DMS153 (cell line): ENCODE measurements around the gene FAM193A.
"Not testable (repeated sequence)": the region's sequence is repeated elsewhere in the genome, so short reads cannot be mapped to it uniquely, and the experiment has no call there.

ENCODE experiments used
- DNase-seq: peaks from one replicate; lab custom pipeline; 2025; lab: John Stamatoyannopoulos, UW

Gene FAM193A, protein sequence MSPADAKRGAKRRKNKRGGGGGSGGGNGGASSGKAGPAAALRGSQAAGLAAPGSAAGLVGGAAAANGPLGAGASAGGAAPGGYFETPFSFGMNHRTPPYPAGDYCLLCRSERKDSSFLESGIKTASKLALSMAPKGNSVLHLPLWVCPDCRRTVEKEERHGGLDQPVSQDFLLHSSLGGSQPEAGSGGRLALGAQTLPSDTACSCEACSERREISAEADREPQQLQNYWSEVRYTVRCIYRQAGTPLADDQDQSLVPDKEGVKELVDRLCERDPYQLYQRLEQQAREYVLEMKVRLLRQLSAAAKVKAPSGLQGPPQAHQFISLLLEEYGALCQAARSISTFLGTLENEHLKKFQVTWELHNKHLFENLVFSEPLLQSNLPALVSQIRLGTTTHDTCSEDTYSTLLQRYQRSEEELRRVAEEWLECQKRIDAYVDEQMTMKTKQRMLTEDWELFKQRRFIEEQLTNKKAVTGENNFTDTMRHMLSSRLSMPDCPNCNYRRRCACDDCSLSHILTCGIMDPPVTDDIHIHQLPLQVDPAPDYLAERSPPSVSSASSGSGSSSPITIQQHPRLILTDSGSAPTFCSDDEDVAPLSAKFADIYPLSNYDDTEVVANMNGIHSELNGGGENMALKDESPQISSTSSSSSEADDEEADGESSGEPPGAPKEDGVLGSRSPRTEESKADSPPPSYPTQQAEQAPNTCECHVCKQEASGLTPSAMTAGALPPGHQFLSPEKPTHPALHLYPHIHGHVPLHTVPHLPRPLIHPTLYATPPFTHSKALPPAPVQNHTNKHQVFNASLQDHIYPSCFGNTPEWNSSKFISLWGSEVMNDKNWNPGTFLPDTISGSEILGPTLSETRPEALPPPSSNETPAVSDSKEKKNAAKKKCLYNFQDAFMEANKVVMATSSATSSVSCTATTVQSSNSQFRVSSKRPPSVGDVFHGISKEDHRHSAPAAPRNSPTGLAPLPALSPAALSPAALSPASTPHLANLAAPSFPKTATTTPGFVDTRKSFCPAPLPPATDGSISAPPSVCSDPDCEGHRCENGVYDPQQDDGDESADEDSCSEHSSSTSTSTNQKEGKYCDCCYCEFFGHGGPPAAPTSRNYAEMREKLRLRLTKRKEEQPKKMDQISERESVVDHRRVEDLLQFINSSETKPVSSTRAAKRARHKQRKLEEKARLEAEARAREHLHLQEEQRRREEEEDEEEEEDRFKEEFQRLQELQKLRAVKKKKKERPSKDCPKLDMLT (N-terminal part only)

DNA sequence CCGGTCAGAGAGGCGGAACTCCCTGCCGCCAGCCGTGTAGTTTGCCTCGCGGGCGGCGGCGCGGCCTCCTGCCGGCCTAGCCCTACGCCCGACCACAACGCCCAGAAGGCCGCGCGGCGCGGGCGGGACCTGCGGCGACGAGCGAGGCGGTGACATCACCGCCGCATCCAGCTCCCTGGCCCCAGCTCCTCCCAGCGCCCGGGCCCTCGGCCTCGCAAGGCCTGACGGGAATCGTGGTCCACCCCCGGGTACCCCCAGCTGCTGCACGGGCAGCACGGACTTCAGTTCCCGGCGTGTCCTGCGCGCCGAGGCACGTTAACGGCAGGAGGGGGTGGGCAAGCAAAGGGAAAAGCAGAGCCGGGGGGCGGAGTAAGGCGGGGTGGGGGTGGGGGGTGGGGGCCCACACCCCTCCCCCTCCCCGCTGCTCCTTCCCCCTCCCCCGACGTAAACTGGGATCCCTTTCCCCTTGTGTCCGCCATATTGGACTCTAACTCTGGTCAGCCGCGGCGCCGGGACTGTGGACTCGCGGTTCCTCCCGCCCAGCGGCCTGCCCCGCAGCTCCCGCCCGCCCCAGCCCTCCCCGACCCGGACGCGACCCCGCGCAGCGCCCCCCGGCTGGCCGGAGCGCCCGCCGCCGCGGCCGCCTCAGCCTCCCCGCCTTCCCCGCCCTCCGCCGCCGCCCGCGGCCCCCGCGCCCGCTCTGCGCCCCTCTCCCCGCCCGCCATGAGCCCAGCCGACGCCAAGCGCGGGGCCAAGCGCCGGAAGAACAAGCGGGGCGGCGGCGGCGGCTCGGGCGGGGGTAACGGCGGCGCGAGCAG is at the start of gene FAM193A:
Gene FAM193A, plus strand, starts transcription at position 455 of the 818 bp plus-strand sequence. Its CDS starts 269 bp downstream, at position 724.
- peak; percentile 92 for DNase-seq

DNA sequence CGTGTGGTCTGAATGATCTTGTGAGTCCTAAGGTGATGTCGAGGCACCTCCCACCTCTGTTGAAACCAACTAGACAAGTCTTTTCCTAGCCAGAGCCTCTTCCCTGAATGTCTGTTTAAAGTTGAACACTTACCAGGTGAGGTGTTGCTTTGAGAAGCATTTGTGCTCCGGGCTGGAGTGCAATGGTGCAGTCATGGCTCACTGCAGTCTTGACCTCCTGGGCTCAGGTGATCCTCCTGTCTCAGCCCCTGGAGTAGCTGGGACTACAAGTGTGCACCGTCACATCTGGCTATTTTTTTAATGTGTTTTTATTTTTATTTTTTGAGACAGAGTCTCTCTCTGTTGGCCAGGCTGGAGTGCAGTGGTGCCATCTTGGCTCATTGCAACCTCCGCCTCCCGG is 49.5 kb upstream of the FAM193A start:
- no peak for DNase-seq

DNA sequence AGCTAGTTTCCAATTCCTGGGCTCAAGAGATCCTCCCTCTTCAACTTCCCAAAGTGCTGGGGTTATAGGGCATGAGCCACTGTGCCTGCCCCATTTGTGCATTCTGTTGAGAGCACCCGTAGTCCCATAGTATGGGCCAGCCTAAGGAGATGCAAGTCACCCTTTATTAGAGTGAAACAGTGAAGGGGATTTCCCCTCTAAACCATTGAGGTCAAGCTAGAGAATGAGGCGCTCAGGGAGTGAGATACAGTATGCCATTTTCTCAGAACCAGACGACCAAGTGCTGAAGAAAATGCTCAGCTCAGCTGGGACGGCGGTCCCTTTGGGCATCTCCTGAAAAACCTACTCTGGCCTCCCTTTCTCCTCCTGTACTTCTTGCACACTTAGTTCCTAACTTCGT is 48.8 kb upstream of the FAM193A start:
- DNase-seq: no peak

DNA sequence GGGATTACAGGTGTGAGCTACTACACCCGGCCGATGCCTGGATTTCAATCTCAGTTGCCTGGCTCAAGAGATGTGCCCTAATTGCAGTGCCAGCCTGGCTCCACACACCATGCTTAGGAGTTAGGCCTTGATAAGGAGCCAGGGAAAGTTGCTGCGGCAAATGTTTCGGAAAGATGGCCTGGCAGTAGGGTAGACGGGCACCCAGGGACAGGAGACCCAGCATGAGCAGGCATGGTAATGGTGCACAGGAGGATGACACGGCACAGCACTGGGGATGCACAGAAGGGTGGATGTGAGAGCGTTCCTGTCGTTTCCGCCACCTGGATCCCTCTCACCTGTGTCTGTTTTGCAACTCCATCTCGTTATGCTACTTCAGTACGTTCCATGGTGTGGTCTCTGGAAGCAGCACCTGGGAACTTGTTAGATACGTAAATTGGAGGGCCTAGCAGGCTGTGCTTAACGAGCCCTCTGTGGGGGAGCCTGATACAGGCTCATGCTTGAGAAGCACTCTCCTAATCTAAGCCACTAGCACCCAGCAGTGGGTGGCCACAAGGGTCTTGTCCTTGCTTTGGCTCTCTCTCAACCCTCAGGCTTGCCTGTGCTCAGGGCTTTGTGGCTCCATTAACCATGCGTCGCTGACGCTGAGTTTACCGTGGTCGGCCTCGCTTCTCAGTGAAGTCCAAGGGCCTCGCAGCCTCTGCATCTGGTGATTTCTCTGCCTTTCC is 47.2 kb upstream of the FAM193A start:
- DNase-seq: no peak

DNA sequence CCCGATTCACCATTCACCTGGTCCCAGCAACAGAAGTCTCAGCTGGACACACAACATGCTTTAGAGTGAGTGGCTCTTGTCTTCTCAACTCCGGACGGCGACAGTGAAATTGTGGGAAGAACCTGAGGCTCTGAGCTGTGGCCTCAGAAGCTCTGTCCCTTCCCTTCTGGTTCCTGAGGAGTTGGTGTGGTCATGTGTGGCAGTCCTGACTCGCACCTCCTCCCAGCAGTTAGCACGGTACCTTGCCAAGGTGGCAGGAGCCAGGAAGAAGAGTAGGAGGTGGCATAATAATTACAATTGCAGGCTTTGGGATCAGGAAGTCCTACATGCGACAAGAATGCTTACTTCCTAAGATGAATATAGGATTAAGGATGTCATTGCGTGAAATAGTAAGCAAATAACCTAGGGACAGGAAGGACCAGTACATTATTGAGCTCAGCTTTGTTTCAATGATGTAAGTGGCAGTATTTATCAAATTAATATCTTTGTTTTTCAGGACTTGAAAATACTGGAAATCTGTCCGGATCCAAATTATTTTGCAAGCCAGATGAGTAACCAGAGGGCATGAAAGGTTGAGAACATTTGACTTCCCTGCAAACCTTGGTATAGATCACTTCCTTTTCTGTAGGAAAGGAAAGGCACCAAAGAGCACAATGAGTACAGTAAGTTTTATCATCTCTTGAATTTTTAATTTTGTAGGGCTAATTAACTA is 46.5 kb upstream of the FAM193A start:
- no peak for DNase-seq

DNA sequence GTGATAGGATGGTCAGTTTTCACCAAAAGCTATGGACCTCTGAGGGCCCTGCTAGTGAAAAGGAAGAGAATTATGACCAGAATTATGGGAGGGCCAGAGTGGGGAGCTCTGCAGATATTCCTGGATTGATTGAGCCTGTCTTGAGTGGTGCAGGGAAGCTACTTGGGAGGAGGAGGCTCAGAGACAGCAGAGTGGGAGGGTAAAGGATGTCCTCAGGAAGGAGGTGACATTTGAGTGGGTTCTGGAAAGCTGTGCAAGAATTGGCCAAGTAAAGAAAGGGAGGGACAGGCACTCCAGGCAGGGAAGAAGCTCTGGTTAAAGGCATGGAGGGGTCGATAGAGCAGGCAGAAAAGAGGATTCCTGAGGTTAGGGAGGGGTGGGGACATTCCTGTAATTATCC is 43.5 kb upstream of the FAM193A start:
- DNase-seq: no peak

DNA sequence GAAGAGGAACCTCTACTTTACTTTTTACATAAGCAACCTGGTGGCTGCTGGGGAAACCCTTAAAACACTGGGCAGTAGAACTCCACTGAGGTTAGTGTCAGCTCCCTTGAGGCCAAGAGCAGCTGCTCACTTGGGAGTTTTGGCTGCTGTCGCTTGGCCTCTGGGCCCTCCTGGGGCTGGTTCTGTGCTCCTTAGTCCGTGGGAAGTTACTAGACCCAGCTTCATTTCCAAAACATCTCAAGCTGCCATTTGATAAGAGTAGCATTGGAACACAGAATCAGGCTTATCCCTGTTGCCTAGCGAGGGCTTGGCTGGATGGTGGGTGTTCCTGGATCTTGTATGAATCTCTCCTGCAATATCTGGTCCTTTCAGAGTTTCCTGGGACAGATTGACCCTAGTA is 41.5 kb upstream of the FAM193A start:
- no peak for DNase-seq

DNA sequence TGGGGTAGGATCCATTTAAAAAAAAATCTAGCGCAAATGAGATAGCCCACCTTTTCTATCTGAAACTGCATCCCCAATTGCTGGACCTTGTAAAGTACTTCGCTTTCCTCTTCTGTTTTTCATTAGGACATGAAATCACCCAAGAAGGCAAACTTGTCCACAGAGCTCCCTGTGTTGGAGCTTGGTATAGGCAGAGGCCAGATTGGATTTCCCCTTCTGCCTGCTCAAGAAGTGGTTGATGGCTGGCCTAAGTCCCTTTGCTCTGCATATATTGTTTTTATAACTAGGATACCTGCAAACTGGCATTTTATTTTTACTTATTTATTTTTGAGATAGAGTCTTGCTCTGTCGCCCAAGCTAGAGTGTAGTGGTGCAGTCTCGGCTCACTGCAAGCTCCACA is 39.1 kb upstream of the FAM193A start:
- DNase-seq: no peak

DNA sequence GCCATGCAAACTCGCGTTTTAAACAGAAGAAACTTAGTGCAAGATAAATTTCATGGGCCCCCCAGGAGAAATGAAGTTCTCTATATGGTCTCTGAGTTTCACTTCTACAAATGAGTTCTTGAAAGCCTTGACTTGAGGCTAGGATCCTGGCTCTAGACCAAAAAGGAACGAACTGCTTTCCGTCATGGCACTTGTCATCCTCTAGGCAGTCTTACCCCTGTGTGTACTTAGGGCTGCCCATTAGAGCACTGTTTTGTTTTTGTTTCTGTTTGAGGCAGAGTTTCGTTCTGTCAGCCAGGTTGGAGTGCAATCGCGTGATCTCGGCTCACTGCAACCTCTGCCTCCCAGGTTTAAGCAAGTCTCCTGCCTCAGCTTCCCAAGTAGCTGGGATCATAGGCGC is 38.5 kb upstream of the FAM193A start:
- no peak for DNase-seq

DNA sequence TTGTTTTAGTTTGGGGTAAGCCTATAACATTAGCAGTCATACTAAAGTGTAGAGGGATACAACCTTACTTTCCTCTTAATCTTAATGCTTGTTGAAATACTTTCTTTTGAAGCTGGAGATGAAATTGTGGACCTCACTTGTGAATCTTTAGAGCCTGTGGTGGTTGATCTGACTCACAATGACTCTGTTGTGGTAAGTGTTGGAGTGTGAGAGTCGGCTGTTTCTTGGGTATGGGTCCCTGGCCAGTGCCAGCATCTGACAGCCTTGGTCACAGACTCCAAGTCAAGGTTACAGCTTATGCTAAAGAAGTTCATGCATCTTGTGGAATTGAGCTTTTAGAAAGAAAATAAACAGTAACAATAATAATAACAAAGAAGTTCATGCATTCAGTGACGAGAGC is 35.9 kb upstream of the FAM193A start:
- no peak for DNase-seq

DNA sequence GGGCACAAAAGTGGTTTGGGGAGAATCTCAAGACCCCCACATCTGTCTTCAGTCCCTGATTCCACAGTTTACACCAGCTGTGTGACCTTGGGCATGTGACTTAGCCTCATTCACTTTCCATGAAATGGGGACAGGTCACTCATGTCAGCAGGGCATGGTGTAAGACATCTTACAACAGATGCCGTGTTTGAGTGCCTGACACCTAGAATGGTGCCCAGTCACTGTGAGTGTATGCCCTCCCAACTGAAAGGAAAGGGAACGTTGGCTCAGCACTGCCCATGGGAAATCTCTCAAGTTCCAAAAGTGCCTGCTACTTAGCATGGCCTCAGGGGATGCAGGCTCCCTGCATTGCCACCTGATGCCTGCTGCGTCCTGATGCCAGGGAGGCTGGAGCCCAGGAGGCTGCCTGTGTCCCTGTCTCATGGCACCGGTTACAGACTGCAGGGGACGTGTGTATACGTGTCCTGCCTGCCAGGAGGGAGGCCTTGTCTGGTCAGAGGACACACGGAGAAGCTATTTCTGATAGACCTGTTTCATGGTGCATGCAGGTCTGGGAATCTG is 35.3 kb upstream of the FAM193A start:
- no peak for DNase-seq

DNA sequence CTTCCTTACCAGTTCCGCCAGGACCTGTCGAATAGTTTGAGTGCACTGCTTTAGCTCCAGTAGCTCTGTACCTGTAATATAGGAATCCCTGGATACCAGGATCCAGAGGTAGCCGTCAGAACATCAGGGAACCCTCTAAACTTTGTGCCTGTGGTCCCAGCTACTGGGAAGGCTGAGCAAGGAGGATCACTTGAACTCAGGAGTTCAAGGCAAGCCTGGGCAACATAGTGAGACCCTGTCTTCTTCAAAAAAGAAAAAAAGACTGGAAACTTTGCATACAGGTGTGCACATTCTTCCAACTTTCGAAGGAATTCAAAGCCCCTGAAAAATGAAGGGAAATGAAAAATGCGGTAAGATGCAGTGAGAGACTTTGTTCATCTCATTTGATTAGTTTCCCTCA is 32.6 kb upstream of the FAM193A start:
- DNase-seq: no peak

DNA sequence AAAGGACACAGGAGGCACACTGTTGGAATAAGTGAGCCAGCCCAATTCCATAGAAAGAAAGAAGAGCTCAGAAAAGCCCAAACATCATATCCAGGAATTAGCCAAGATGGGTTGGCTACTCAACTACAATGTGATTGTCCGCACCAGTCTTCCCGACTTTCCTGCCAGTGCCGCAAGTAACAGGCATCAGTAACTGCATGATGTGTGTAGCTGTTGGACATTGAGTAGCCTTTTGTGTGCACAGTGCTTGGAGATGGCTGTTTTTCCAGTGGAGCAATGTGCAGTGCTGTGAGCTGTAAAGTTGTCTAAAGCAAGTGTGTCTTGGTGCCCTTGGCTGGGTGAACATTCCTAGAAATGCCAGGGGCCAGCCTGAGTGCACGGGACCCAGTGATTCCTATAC is 29.2 kb upstream of the FAM193A start:
- DNase-seq: no peak

DNA sequence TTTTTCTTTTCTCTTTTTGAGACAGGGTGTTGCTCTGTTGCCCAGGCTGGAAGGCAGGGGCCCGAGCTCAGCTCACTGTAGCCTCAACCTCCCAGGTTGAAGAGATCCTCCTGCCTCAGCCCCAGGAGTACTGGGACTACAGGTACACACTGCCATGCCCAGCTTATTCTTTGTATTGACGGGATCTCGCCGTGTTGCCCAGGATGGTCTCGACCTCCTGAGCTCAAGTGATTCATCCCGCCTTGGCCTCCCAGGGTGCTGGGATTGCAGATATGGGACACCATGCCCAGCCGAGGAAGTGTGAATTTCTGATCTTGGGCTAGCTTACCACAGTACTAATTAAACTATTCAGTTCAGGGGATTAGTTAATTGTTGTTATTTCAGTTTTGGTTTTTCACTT is 28.6 kb upstream of the FAM193A start:
- DNase-seq: no peak

DNA sequence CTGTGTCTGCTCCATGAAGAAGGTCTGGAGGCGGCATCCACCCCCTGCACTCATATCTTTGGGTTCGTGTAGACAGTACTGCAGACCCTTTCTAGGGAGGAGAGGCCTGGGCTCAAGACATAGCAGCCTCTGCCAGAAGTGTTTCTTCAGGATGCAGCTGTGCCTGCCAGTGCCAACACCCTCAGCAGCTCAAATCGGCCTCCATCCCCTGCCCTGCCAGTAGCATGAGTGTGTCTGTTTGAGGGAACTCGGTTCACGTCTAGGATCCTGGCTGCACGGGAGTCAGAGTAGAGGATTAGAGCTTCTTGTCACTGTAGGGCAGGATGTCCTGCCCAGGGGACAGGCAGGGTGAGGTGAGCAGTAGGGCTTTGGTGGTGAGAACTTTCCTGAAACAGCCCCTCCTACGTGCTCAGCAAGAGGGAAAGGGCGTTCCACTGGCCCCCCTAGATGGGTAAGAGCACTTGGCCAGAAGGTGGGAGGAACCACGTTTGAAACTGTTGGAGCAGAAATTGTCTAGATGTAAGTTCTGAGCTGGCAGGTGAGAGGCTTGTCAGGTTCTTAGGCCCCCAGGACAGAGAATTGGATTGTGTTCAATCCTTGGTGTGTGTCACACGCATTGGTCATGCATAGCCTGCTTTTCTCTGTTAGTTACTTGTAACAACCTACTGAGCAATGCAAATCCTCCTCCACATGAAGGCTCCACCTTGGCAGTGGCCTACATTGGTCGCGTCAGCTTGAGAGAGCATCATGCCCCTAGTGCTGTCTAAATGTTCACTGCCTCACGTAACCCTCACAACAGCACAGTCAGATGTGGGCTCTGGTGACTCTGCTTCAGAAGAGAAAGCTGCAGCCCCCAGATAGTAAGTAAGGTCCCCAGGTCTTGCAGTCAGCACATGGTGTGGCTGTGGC is 25.8 kb upstream of the FAM193A start:
- DNase-seq: no peak

DNA sequence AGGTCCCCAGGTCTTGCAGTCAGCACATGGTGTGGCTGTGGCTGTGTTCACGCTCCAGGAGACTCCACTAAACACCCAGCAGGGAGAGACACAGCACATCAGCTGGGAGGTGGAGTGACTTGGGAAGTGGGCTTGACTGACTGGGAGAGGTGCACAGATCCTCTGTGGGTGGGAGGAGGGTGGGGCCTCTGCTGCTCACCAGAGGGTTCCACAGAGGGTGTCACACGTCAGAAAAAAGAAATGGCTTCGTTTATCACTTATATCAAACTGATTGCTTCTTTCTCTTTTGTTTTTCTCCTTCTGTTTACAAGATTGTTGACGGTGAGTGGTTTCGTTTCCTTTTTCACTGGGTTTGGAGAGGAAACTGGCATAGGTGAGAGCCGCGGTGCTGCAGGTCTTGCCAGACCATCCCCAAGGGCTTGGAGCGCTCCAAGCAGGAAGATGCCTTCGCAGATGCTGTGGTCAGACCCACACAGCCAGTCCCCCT is 24.8 kb upstream of the FAM193A start:
- no peak for DNase-seq

DNA sequence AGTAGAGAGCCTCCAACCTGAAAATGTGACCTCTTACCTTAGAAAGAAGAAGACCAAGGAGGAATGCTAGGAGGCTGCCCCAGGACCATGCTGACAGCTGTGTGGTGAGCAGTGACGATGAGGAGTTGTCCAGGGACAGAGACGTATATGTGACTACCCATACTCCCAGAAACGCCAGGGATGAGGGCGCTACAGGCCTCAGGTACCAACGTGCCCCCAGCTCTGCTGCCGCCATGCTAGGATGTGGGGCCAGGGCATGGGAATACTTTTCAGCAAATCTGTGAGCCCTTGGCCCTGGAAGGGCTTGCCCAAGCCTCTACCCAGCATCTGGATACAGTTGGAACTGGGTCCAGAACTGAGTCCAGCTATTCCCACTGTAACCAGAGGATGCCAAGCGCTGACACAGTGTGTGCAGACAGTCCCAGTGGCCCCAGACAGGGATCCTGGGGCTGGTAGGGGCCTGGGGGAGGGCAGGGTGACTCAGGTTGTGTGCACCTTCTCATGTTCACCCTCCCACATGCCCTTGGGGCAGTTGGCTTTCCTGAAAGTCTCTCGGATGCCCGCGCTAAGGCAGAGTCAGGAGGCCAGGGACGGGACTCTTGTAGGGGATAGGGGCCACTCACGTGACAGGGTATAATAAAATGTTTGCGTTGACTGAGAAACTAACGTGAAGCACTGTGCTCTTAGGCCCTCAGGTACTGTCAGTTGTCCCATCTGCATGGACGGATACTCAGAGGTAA is 23.9 kb upstream of the FAM193A start:
- DNase-seq: no peak

DNA sequence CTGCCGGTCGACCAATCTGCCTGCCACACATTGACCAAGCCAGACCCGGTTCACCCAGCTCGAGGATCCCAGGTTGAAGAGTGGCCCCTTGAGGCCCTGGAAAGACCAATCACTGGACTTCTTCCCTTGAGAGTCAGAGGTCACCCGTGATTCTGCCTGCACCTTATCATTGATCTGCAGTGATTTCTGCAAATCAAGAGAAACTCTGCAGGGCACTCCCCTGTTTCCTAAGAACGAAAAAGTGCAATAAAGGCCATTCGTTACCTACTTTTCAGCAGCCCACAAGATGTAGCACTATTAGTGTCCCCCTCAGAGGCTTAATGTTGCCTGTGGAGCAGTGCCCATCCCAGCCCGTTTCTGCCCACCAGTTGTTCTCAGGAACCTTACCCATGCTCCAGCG is 22.3 kb upstream of the FAM193A start:
- DNase-seq: not testable (repeated sequence)
